GM18858 (cell line): ENCODE measurements around the gene GMPR2.
A peak's percentile ranks its signal among the peaks of the same experiment; 100 is the strongest.
"Not testable (repeated sequence)": the region's sequence is repeated elsewhere in the genome, so short reads cannot be mapped to it uniquely, and the experiment has no call there.

Experiments
- ATAC-seq: cut with Tn5 transposase; IDR thresholded peaks from one replicate; pipeline ENCODE4 v1.9.1; 2021; ENCODE audit not compliant: unreplicated experiment

GMPR2 gene

GRCh38 chr14:24198814-24199524 lies 33.8 kb upstream of the GMPR2 start:
- ATAC-seq: no peak

GRCh38 chr14:24202538-24202937 lies 30.2 kb upstream of the GMPR2 start:
- not testable (repeated sequence) for ATAC-seq

- not testable (repeated sequence) for ATAC-seq
Observed at GRCh38 chr14:24203249-24203886, 29.4 kb upstream of the GMPR2 start.

GRCh38 chr14:24204163-24205146 lies 28.3 kb upstream of the GMPR2 start:
- no peak for ATAC-seq

- no peak for ATAC-seq
Observed at GRCh38 chr14:24206260-24207103, 26.2 kb upstream of the GMPR2 start.

GRCh38 chr14:24207104-24207551 lies 25.6 kb upstream of the GMPR2 start:
- no peak for ATAC-seq

GRCh38 chr14:24207625-24208024 lies 25.1 kb upstream of the GMPR2 start:
- ATAC-seq: no peak

- ATAC-seq: no peak
Observed at GRCh38 chr14:24211311-24211710, 21.4 kb upstream of the GMPR2 start.

- peak; percentile 68 for ATAC-seq
Observed at GRCh38 chr14:24212924-24213865, 19.5 kb upstream of the GMPR2 start, which contains the start of gene CHMP4A. TSS of gene CHMP4A (minus strand) at chr14:24213488. CDS start at chr14:24213439, 49 bp downstream.

GRCh38 chr14:24213866-24214662 lies 18.7 kb upstream of the GMPR2 start:
- no peak for ATAC-seq

- ATAC-seq: peak; percentile 52
Observed at GRCh38 chr14:24215495-24216344, 17.0 kb upstream of the GMPR2 start, which contains the start of gene MDP1. TSS of gene MDP1 (minus strand) at chr14:24216066. CDS start at chr14:24215955, 111 bp downstream.

GRCh38 chr14:24216345-24216699 lies 16.4 kb upstream of the GMPR2 start:
- ATAC-seq: no peak

- ATAC-seq: not testable (repeated sequence)
Observed at GRCh38 chr14:24216876-24217275, 15.9 kb upstream of the GMPR2 start.

- ATAC-seq: no peak
Observed at GRCh38 chr14:24219080-24219479, 13.6 kb upstream of the GMPR2 start.

GRCh38 chr14:24219521-24219920 lies 13.2 kb upstream of the GMPR2 start:
- ATAC-seq: no peak

GRCh38 chr14:24222987-24223386 lies 9.7 kb upstream of the GMPR2 start:
- ATAC-seq: not testable (repeated sequence)

GRCh38 chr14:24224618-24225071 lies 8.1 kb upstream of the GMPR2 start:
- ATAC-seq: no peak
